K562 (cell line): ENCODE measurements around the gene APBB2. TPM values are rescaled to one million over a fixed set of nuclear protein-coding genes. Genes with fewer than 3 reads are reported as not detected.

Source experiments
- ATAC-seq: fragments of 200-7000 bp; cut with Tn5 transposase; 3 replicates; pipeline ENCODE4 v1.9.1; 2020; ENCODE audit warnings: moderate library complexity
- BruUV-seq: library from RNA; stranded (reverse); fragments of 400-500 nt; replicated peaks from 2 replicates; lab custom pipeline; 2021; lab: Mats Ljungman, UMichigan
- CTCF ChIA-PET: fragments of 300-600 bp; formaldehyde crosslinking; extraction: SDS; loops from one replicate; lab custom pipeline; 2021; ENCODE audit warnings: low intra/inter-chr PET ratio; lab: Yijun Ruan, JAX
- POLR2A ChIA-PET: fragments of 300-600, 350-650 bp; sonication (Branson Sonifier 250); formaldehyde crosslinking; extraction: SDS; loops from one replicate; lab custom pipeline; 2021; ENCODE audit warnings: antibody characterized with exemption, inconsistent platforms; lab: Yijun Ruan, JAX
- DNase-seq, 4 experiments: peaks; one replicate each; pipeline versions ENCODE4 v3.0.0 to v3.0.0-alpha.2; 2011 to 2018; ENCODE audit warnings: low spot score in 3 of 4, mixed read lengths in 3 of 4; ENCODE audit errors: extremely low read depth in 1 of 4
- FAIRE-seq: peaks from 2 replicates; lab custom pipeline; 2011; peaks lifted over from hg19 to GRCh38; lab: Jason Lieb, UNC
- H2AFZ ChIP-seq: 2 replicates; pipeline ENCODE4 v1.6.0; 2011; ENCODE audit warnings: low read depth, low read length, control low read depth, inconsistent platforms
- H3K27ac ChIP-seq: fragments of 200-600 bp; 3 replicates; pipeline ENCODE4 v1.8.0; 2011; ENCODE audit warnings: low read depth, mild to moderate bottlenecking, control low read depth, inconsistent platforms, low read length, moderate library complexity, mixed read lengths; ENCODE audit errors: extremely low read depth
- H3K27me3 ChIP-seq, 2 experiments: fragments of 300-600 bp in 1 of 2; 2 replicates in 1 of 2; 3 replicates in 1 of 2; pipeline versions ENCODE4 v1.6.0 to v1.8.0; 2011; ENCODE audit warnings: inconsistent platforms in 2 of 2, low read length in 2 of 2, mild to moderate bottlenecking in 1 of 2, mixed read lengths in 1 of 2, moderate library complexity in 1 of 2; ENCODE audit not compliant: control insufficient read depth in 2 of 2, insufficient read depth in 2 of 2
- H3K36me3 ChIP-seq: fragments of 300-600 bp; 3 replicates; pipeline ENCODE4 v1.8.0; 2011; ENCODE audit warnings: mild to moderate bottlenecking, low read length, inconsistent platforms; ENCODE audit not compliant: control insufficient read depth, insufficient read depth
- H3K4me1 ChIP-seq, 2 experiments: fragments of 200-600 bp in 1 of 2; replicated peaks in 1 of 2; 2 replicates in 1 of 2; 3 replicates in 1 of 2; pipeline versions ENCODE4 v1.5.1 to v1.8.0; 2011; ENCODE audit warnings: inconsistent platforms in 2 of 2, low read length in 2 of 2, mild to moderate bottlenecking in 1 of 2, mixed read lengths in 1 of 2, moderate library complexity in 1 of 2; ENCODE audit not compliant: control insufficient read depth in 2 of 2, insufficient read depth in 2 of 2
- H3K4me2 ChIP-seq: 2 replicates; pipeline ENCODE4 v1.6.1; 2011; ENCODE audit warnings: low read length, control low read depth, inconsistent platforms, mixed read lengths; ENCODE audit not compliant: insufficient read depth
- H3K4me3 ChIP-seq: fragments of 200-600 bp; sonication (generic), shearing (Covaris generic); 2 replicates; pipeline ENCODE4 v1.5.1; 2016; ENCODE audit warnings: control low read depth, inconsistent platforms
- H3K79me2 ChIP-seq: fragments of 200-600 bp; 3 replicates; pipeline ENCODE4 v1.8.0; 2011; ENCODE audit warnings: low read length, inconsistent platforms; ENCODE audit not compliant: control insufficient read depth, insufficient read depth
- H3K9ac ChIP-seq, 2 experiments: 2 replicates each; pipeline versions ENCODE4 v1.6.0 to v1.6.1; 2011; ENCODE audit warnings: low read depth in 2 of 2, low read length in 2 of 2, control low read depth in 1 of 2, inconsistent platforms in 1 of 2, mild to moderate bottlenecking in 1 of 2, mixed read lengths in 1 of 2; ENCODE audit not compliant: insufficient read depth in 1 of 2
- H3K9me1 ChIP-seq: one replicate; pipeline ENCODE4 v1.6.0; 2011; ENCODE audit warnings: inconsistent platforms, mild to moderate bottlenecking, low read length, moderate library complexity; ENCODE audit not compliant: control insufficient read depth, insufficient read depth
- H3K9me3 ChIP-seq: replicated peaks from 2 replicates; pipeline ENCODE4 v1.5.1; 2011; ENCODE audit warnings: low read depth, low read length, inconsistent platforms; ENCODE audit not compliant: control insufficient read depth, insufficient read depth
- H4K20me1 ChIP-seq: replicated peaks from 2 replicates; pipeline ENCODE4 v1.6.1; 2011; ENCODE audit warnings: low read length, inconsistent platforms, mixed read lengths; ENCODE audit not compliant: control insufficient read depth, insufficient read depth
- BACH1 ChIP-seq: fragments of 200-800 bp; sonication (Bioruptor generic); IDR thresholded peaks from 2 replicates; pipeline ENCODE4 v1.6.1; 2016; ENCODE audit warnings: missing genetic modification characterization, missing compliant biosample characterization
- DACH1 ChIP-seq: fragments of 450-650 bp; IDR thresholded peaks from 2 replicates; pipeline ENCODE4 v1.6.1; 2018; ENCODE audit not compliant: partially characterized antibody
- ESRRB ChIP-seq: fragments of 250-450 bp; sonication (Bioruptor Pico); IDR thresholded peaks from 2 replicates; pipeline ENCODE4 v1.5.0; 2020; ENCODE audit warnings: mild to moderate bottlenecking, moderate library complexity, borderline replicate concordance
- ETV1 ChIP-seq: fragments of 450-650 bp; conservative IDR thresholded peaks from 2 replicates; pipeline ENCODE4 v1.6.1; 2016; ENCODE audit warnings: missing genetic modification characterization, control low read depth, low read depth, missing compliant biosample characterization
- HDAC3 ChIP-seq: fragments of 450-650 bp; IDR thresholded peaks from 2 replicates; pipeline ENCODE4 v1.6.1; 2018; ENCODE audit warnings: borderline replicate concordance, mild to moderate bottlenecking, moderate library complexity; ENCODE audit not compliant: partially characterized antibody
- NCOA1 ChIP-seq: fragments of 450-650 bp; IDR thresholded peaks from 2 replicates; pipeline ENCODE4 v1.6.1; 2016; ENCODE audit warnings: low read depth
- SMARCA5 ChIP-seq: fragments of 450-650 bp; IDR thresholded peaks from 2 replicates; pipeline ENCODE4 v1.6.1; 2016
- SPI1 ChIP-seq: IDR thresholded peaks from 2 replicates; pipeline ENCODE4 v1.6.1; 2011; ENCODE audit warnings: low read depth, low read length, control low read depth, borderline replicate concordance
- SREBF2 ChIP-seq: sonication (generic); formaldehyde crosslinking; IDR thresholded peaks from 2 replicates; pipeline ENCODE4 v1.4.0; 2020; ENCODE audit warnings: mild to moderate bottlenecking, missing genetic modification reagents
- TAF1 ChIP-seq: IDR thresholded peaks from 2 replicates; pipeline ENCODE4 v1.6.1; 2011; ENCODE audit warnings: mild to moderate bottlenecking, low read length, moderate library complexity; ENCODE audit not compliant: insufficient read depth, control insufficient read depth, severe bottlenecking; ENCODE audit errors: extremely low read depth
- TCF7 ChIP-seq: sonication (generic); IDR thresholded peaks from 2 replicates; pipeline ENCODE4 v1.6.1; 2016; ENCODE audit warnings: antibody characterized with exemption, borderline replicate concordance
- WGBS: fragments of 100-300 bp; shearing (Covaris generic); methylation state at CpG from one replicate; pipeline ENCODE4 v1.1.6; 2016; ENCODE audit warnings: low coverage, mixed read lengths; ENCODE audit not compliant: insufficient coverage; ENCODE audit errors: missing lambda C conversion rate; 5-methylcytosine and 5-hydroxymethylcytosine counted together
- in situ Hi-C: fragments of 300-500 bp; cut with MboI; formaldehyde crosslinking; loops from 4 replicates; pipeline ENCODE4 v1.15.0; 2018; ENCODE audit warnings: inconsistent platforms, mixed read lengths
- intact Hi-C: fragments of 100-400 bp; cut with micrococcal nuclease; formaldehyde crosslinking; loops from 2 replicates; pipeline ENCODE4 v1.14.2; 2022
- polyA plus RNA-seq, 8 experiments: library from polyadenylated mRNA; depleted of rRNA in 4 of 8; stranded (reverse) in 5 of 8; unstranded in 3 of 8; fragments of >200 nt; fragmentation: Nextera tagmentation in 2 of 8; fragmentation: Illumina TruSeq in 1 of 8; extraction: Ambion mirVana in 2 of 8; extraction: Trizol in 1 of 8; gene quantifications; 2 replicates each; pipeline versions ENCODE4 v1.2.1 to v1.2.3, GENCODE V29; 2011 to 2014; ENCODE audit warnings: inconsistent platforms in 1 of 8, missing spikeins in 1 of 8
- total RNA-seq, 7 experiments: library from RNA; depleted of rRNA in 6 of 7; stranded (reverse); fragments of >200 nt in 6 of 7; fragmentation: Illumina TruSeq in 2 of 7; extraction: Trizol in 2 of 7; gene quantifications; 2 replicates each; pipeline versions ENCODE4 v1.2.1 to v1.2.3, GENCODE V29; 2011 to 2021; ENCODE audit warnings: low replicate concordance in 1 of 7
- TF ChIP-seq, protein P1 (sequence below), 2 experiments: fragments of 450-650 bp; IDR thresholded peaks; 2 replicates each; pipeline ENCODE4 v1.6.1; 2018; ENCODE audit warnings: mild to moderate bottlenecking in 2 of 2, low read depth in 1 of 2; ENCODE audit not compliant: partially characterized antibody in 2 of 2
- TF ChIP-seq, protein P2 (sequence below): sonication (generic); formaldehyde crosslinking; IDR thresholded peaks from 2 replicates; pipeline ENCODE4 v1.8.1; 2023; ENCODE audit warnings: mild to moderate bottlenecking, missing genetic modification reagents
- TF ChIP-seq, protein P3 (sequence below): fragments of 200-800 bp; sonication (Bioruptor generic); IDR thresholded peaks from 2 replicates; pipeline ENCODE4 v1.6.1; 2017; ENCODE audit warnings: missing genetic modification characterization, missing compliant biosample characterization

Gene APBB2
- total and polyA plus RNA-seq, 9 of the 15 experiments (the other 6 are each of a cell fraction or from before 2014, with no cell fraction given), result 0.08 to 2.1 (median 1.4) TPM

DNA sequence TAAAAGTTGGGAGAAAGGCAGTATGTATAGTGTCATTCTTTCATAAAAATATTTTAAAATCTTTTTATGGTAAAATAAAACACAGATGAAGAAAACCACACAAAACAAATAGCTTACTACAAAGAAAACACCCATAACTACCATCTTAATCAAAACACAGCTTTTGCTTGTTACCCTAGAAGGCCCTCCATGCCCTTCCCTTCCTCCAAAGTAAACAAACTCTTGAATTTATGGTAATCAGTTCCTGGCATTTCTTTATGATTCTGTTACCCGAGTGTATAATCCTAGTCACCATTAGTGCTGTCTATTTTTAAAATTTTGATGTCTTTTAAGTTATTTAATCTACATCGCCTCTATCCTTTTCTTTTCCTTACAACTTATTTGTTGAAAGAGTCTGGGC, 170.9 kb downstream of the APBB2 start:
- BruUV-seq, result no TSS peak
- H3K9me1 ChIP-seq, result no peaks in the 10 kb centered on the region
- H3K27ac ChIP-seq, result no peak overlapping the region
- ATAC-seq (no peak), DNase-seq (no peak), FAIRE-seq (no peak)
- no peak overlapping the region for H3K4me2 ChIP-seq
- H3K4me3 ChIP-seq, result no peak overlapping the region
- no peaks in the 10 kb centered on the region for H3K27me3 ChIP-seq
- in situ Hi-C loops, result no loop called here
- no peaks in the 10 kb centered on the region for H3K36me3 ChIP-seq
- ChIA-PET CTCF (no interaction called here), POLR2A (no interaction called here)
- no peak overlapping the region for H3K9ac ChIP-seq
- no peaks in the 10 kb centered on the region for H3K4me1 ChIP-seq
- intact Hi-C loops, result no loop called here
- 0% methylated on average over 2 of the region's 2 CpGs for WGBS
- no peaks in the 10 kb centered on the region for H4K20me1 ChIP-seq
- no peak for TF ChIP-seq ESRRB (CRISPR knock-in tag)
- no peak for TF ChIP-seq TAF1
- TF ChIP-seq ETV1 (tag), result no peak
- no peak for TF ChIP-seq SREBF2 (CRISPR knock-in tag)
- no peak for TF ChIP-seq NCOA1
- TF ChIP-seq, protein P1, sequence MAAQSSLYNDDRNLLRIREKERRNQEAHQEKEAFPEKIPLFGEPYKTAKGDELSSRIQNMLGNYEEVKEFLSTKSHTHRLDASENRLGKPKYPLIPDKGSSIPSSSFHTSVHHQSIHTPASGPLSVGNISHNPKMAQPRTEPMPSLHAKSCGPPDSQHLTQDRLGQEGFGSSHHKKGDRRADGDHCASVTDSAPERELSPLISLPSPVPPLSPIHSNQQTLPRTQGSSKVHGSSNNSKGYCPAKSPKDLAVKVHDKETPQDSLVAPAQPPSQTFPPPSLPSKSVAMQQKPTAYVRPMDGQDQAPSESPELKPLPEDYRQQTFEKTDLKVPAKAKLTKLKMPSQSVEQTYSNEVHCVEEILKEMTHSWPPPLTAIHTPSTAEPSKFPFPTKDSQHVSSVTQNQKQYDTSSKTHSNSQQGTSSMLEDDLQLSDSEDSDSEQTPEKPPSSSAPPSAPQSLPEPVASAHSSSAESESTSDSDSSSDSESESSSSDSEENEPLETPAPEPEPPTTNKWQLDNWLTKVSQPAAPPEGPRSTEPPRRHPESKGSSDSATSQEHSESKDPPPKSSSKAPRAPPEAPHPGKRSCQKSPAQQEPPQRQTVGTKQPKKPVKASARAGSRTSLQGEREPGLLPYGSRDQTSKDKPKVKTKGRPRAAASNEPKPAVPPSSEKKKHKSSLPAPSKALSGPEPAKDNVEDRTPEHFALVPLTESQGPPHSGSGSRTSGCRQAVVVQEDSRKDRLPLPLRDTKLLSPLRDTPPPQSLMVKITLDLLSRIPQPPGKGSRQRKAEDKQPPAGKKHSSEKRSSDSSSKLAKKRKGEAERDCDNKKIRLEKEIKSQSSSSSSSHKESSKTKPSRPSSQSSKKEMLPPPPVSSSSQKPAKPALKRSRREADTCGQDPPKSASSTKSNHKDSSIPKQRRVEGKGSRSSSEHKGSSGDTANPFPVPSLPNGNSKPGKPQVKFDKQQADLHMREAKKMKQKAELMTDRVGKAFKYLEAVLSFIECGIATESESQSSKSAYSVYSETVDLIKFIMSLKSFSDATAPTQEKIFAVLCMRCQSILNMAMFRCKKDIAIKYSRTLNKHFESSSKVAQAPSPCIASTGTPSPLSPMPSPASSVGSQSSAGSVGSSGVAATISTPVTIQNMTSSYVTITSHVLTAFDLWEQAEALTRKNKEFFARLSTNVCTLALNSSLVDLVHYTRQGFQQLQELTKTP (IDR thresholded peaks at IDR 0.05; ENCODE audit: low read depth in 1 of 2, partially characterized antibody in 2 of 2), result no peak
- no peak for TF ChIP-seq SPI1
- TF ChIP-seq TCF7, result no peak
- TF ChIP-seq, protein P2, sequence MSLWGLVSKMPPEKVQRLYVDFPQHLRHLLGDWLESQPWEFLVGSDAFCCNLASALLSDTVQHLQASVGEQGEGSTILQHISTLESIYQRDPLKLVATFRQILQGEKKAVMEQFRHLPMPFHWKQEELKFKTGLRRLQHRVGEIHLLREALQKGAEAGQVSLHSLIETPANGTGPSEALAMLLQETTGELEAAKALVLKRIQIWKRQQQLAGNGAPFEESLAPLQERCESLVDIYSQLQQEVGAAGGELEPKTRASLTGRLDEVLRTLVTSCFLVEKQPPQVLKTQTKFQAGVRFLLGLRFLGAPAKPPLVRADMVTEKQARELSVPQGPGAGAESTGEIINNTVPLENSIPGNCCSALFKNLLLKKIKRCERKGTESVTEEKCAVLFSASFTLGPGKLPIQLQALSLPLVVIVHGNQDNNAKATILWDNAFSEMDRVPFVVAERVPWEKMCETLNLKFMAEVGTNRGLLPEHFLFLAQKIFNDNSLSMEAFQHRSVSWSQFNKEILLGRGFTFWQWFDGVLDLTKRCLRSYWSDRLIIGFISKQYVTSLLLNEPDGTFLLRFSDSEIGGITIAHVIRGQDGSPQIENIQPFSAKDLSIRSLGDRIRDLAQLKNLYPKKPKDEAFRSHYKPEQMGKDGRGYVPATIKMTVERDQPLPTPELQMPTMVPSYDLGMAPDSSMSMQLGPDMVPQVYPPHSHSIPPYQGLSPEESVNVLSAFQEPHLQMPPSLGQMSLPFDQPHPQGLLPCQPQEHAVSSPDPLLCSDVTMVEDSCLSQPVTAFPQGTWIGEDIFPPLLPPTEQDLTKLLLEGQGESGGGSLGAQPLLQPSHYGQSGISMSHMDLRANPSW (CRISPR knock-in tag), result no peak
- TF ChIP-seq HDAC3, result no peak
- no peak for TF ChIP-seq DACH1
- TF ChIP-seq SMARCA5, result no peak
- TF ChIP-seq, protein P3, sequence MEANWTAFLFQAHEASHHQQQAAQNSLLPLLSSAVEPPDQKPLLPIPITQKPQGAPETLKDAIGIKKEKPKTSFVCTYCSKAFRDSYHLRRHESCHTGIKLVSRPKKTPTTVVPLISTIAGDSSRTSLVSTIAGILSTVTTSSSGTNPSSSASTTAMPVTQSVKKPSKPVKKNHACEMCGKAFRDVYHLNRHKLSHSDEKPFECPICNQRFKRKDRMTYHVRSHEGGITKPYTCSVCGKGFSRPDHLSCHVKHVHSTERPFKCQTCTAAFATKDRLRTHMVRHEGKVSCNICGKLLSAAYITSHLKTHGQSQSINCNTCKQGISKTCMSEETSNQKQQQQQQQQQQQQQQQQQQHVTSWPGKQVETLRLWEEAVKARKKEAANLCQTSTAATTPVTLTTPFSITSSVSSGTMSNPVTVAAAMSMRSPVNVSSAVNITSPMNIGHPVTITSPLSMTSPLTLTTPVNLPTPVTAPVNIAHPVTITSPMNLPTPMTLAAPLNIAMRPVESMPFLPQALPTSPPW (CRISPR knock-in tag), result no peak
- no peak for TF ChIP-seq BACH1
- no peaks in the 10 kb centered on the region for H3K9me3 ChIP-seq
- H3K79me2 ChIP-seq, result no peaks in the 10 kb centered on the region
- no peak overlapping the region for H2AFZ ChIP-seq
